Measurements from ENCODE around the gene NCF2.

Gene NCF2

DNA sequence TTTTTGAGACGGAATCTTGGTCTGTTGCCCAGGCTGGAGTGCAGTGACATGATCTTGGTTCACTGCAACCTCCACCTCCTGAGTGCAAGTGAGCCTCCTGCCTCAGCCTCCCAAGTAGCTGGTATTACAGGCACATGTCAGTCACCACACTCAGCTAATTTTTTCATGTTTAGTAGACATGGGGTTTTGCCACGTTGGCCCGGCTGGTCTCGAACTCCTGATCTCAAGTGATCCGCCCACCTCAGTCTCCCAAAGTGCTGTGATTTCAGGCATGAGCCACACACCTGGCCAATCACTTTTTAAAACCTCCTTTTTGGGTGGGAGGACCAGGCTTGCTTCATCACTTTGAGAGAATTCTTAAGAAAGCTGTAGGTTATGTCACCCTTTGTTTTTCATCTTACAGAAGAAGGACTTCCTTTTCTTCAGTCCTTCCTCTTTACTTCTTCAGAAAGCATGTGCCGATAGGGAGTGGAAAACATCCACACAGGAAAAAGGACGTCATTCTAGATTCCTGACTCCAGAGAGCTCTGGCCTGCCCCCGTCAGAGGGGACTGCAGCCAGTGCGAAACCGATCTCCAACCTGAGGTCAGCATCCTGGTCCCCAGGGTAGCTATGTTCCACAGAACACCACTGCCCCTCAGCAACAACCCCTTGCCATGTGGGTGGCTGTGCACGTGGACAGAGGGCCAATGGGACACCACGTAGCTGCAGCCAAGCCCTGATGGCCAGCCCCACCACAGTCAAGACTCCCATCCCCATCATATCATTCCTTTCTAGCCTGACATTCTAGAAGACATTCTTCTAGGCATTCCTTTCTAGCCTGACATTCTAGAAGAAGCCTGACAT is 21.9 kb downstream of the NCF2 start:
- CTCF ChIA-PET: interaction anchor here (0.9 to 3.1 kb wide), 5 partner anchors 11 to 348 kb away, joined by 3 to 17 read pairs (median 3); no protein-coding TSS in a partner anchor
- DNase-seq (ENCODE audit: extremely low spot score): no peak
- POLR2A ChIA-PET: interaction anchor here (1.6 kb wide), 1 partner anchor 22 kb away, joined by 4 read pairs; the partner anchor contains the start of gene NCF2
- TF ChIP-seq, protein P1, sequence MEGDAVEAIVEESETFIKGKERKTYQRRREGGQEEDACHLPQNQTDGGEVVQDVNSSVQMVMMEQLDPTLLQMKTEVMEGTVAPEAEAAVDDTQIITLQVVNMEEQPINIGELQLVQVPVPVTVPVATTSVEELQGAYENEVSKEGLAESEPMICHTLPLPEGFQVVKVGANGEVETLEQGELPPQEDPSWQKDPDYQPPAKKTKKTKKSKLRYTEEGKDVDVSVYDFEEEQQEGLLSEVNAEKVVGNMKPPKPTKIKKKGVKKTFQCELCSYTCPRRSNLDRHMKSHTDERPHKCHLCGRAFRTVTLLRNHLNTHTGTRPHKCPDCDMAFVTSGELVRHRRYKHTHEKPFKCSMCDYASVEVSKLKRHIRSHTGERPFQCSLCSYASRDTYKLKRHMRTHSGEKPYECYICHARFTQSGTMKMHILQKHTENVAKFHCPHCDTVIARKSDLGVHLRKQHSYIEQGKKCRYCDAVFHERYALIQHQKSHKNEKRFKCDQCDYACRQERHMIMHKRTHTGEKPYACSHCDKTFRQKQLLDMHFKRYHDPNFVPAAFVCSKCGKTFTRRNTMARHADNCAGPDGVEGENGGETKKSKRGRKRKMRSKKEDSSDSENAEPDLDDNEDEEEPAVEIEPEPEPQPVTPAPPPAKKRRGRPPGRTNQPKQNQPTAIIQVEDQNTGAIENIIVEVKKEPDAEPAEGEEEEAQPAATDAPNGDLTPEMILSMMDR (IDR thresholded peaks at IDR 0.05; ENCODE audit: control extremely low read depth, extremely low read depth, low read depth, missing control alignments): no peak

- CTCF ChIA-PET: interaction anchor here (1.0 to 3.1 kb wide), 3 partner anchors 11 to 348 kb away, joined by 3 to 17 read pairs (median 3); no protein-coding TSS in a partner anchor
- peak; percentile 44 for DNase-seq (ENCODE audit: extremely low spot score)
- TF ChIP-seq, protein P1 (IDR thresholded peaks at IDR 0.05; ENCODE audit: control extremely low read depth, extremely low read depth, low read depth, missing control alignments): no peak
- POLR2A ChIA-PET: no interaction called here
Observed at GRCh38 chr1:183567584-183567983, 22.7 kb downstream of the NCF2 start.

GRCh38 chr1:183566026-183566425 is 24.2 kb downstream of the NCF2 start:
- no peak for DNase-seq (ENCODE audit: extremely low spot score)
- CTCF ChIA-PET: interaction anchor here (0.9 to 1.5 kb wide), 6 partner anchors 12 to 68 kb away, joined by 3 to 6 read pairs (median 3); no protein-coding TSS in a partner anchor
- POLR2A ChIA-PET: no interaction called here

DNA sequence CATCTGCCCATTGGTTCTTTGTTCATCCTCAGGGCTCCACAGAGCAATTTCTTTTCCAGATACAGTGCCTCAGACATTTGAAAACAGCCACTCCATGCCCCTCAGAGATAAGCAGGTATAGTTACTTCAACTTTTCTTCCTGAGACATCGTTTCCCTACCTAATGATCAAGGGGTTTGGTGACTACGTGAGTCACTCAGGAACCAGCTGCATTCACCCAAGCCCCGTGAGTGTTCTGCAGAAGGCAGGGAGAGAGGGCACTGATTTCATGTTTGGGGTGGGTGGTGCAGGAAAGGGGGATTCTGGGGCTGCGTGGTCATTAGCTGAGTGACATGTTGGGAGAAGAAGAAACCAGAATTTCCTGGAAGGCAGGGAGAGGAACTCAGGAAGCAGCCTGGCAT is 25.0 kb downstream of the NCF2 start:
- no peak for DNase-seq (ENCODE audit: extremely low spot score)
- ChIA-PET CTCF (interaction anchor here (1.2 to 1.5 kb wide), 3 partner anchors 11 to 27 kb away, joined by 3 to 6 read pairs (median 6); no protein-coding TSS in a partner anchor), POLR2A (no interaction called here)
- TF ChIP-seq, protein P1 (IDR thresholded peaks at IDR 0.05; ENCODE audit: control extremely low read depth, extremely low read depth, low read depth, missing control alignments): no peak

More at GRCh38 chr1:183566026-183566425, 24.2 kb downstream of the NCF2 start:
- TF ChIP-seq, protein P1 (IDR thresholded peaks at IDR 0.05; ENCODE audit: control extremely low read depth, extremely low read depth, low read depth, missing control alignments): no peak

- CTCF ChIA-PET: interaction anchor here (1.1 to 2.4 kb wide), 9 partner anchors 13 to 353 kb away, joined by 3 to 7 read pairs (median 4); no protein-coding TSS in a partner anchor
- TF ChIP-seq, protein P1 (IDR thresholded peaks at IDR 0.05; ENCODE audit: control extremely low read depth, extremely low read depth, low read depth, missing control alignments): no peak
- POLR2A ChIA-PET: no interaction called here
- no peak for DNase-seq (ENCODE audit: extremely low spot score)
Observed at GRCh38 chr1:183562701-183563100, 27.6 kb downstream of the NCF2 start.

- no peak for DNase-seq (ENCODE audit: extremely low spot score)
Observed at GRCh38 chr1:183559061-183559460, 31.2 kb downstream of the NCF2 start.

More at GRCh38 chr1:183559061-183559460, 31.2 kb downstream of the NCF2 start:
- ChIA-PET CTCF (interaction anchor here (0.7 kb wide), 1 partner anchor 17 kb away, joined by 3 read pairs; no protein-coding TSS in a partner anchor), POLR2A (no interaction called here)
- TF ChIP-seq, protein P1 (IDR thresholded peaks at IDR 0.05; ENCODE audit: control extremely low read depth, extremely low read depth, low read depth, missing control alignments): no peak
